K562 (cell line): Measurements from ENCODE around the gene ETS2. TPM values are rescaled to one million over a fixed set of nuclear protein-coding genes. Genes with fewer than 3 reads are reported as not detected.

Experiments
- CBFA2T2 ChIP-seq: fragments of 450-650 bp; conservative IDR thresholded peaks from 2 replicates; pipeline ENCODE4 v1.6.1; 2017; ENCODE audit warnings: mild to moderate bottlenecking
- CBFA2T3 ChIP-seq: fragments of 450-650 bp; IDR thresholded peaks from 2 replicates; pipeline ENCODE4 v1.6.1; 2017
- L3MBTL2 ChIP-seq: fragments of 450-650 bp; IDR thresholded peaks from 2 replicates; pipeline ENCODE4 v1.6.1; 2016; ENCODE audit warnings: mild to moderate bottlenecking, moderate library complexity
- LCOR ChIP-seq: sonication (generic); formaldehyde crosslinking; IDR thresholded peaks from 2 replicates; pipeline ENCODE4 v1.8.0; 2022; ENCODE audit warnings: mild to moderate bottlenecking, missing genetic modification reagents
- MEF2D ChIP-seq: conservative IDR thresholded peaks from 2 replicates; pipeline ENCODE4 v1.6.1; 2016; ENCODE audit warnings: low read depth, missing genetic modification characterization, missing compliant biosample characterization
- NR4A1 ChIP-seq, 2 experiments: fragments of 250-450 bp in 1 of 2; fragments of 450-650 bp in 1 of 2; sonication (Bioruptor Pico) in 1 of 2; IDR thresholded peaks; 2 replicates each; pipeline versions ENCODE4 v1.4.0 to v1.6.1; 2016 to 2020; ENCODE audit warnings: mild to moderate bottlenecking in 2 of 2, missing compliant biosample characterization in 1 of 2, missing genetic modification characterization in 1 of 2, moderate library complexity in 1 of 2
- PTRF ChIP-seq: fragments of 450-650 bp; IDR thresholded peaks from 2 replicates; pipeline ENCODE4 v1.6.1; 2016; ENCODE audit warnings: mild to moderate bottlenecking, missing genetic modification characterization, missing compliant biosample characterization
- RAD51 ChIP-seq: fragments of 450-650 bp; IDR thresholded peaks from 2 replicates; pipeline ENCODE4 v1.7.1; 2016; ENCODE audit warnings: low read depth, mild to moderate bottlenecking, borderline replicate concordance
- RFX1 ChIP-seq: fragments of 450-650 bp; IDR thresholded peaks from 2 replicates; pipeline ENCODE4 v1.6.1; 2016; ENCODE audit warnings: mild to moderate bottlenecking, moderate library complexity
- RFX7 ChIP-seq: fragments of 250-450 bp; sonication (Bioruptor Pico); IDR thresholded peaks from 2 replicates; pipeline ENCODE4 v1.5.1; 2021; ENCODE audit warnings: mild to moderate bottlenecking
- SFPQ ChIP-seq: fragments of 200-400 bp; formaldehyde crosslinking; IDR thresholded peaks from 2 replicates; pipeline ENCODE4 v1.6.1; 2017; ENCODE audit warnings: mild to moderate bottlenecking, low read depth, low read length, moderate library complexity
- TAF15 ChIP-seq: fragments of 200-400 bp; formaldehyde crosslinking; IDR thresholded peaks from 2 replicates; pipeline ENCODE4 v1.6.1; 2017; ENCODE audit warnings: mild to moderate bottlenecking, low read depth, low read length, moderate library complexity
- TCF7 ChIP-seq: sonication (generic); IDR thresholded peaks from 2 replicates; pipeline ENCODE4 v1.6.1; 2016; ENCODE audit warnings: antibody characterized with exemption, borderline replicate concordance
- TFE3 ChIP-seq: fragments of 450-650 bp; formaldehyde crosslinking; IDR thresholded peaks from 2 replicates; pipeline ENCODE4 v1.4.0; 2020; ENCODE audit warnings: mild to moderate bottlenecking, mixed read lengths
- THAP7 ChIP-seq: fragments of 250-450 bp; sonication (Bioruptor Pico); IDR thresholded peaks from 2 replicates; pipeline ENCODE4 v1.5.0; 2021
- TOE1 ChIP-seq, 2 experiments: fragments of 450-650 bp in 1 of 2; sonication (generic) in 1 of 2; formaldehyde crosslinking in 1 of 2; IDR thresholded peaks; 2 replicates each; pipeline versions ENCODE4 v1.7.1 to v1.8.0; 2016 to 2022; ENCODE audit warnings: borderline replicate concordance in 2 of 2, mild to moderate bottlenecking in 2 of 2, antibody characterized with exemption in 1 of 2, inconsistent platforms in 1 of 2, low read depth in 1 of 2, missing genetic modification reagents in 1 of 2, moderate library complexity in 1 of 2
- U2AF2 ChIP-seq: fragments of 200-400 bp; formaldehyde crosslinking; optimal IDR thresholded peaks from 2 replicates; pipeline ENCODE3; 2017; ENCODE audit warnings: low read depth, mild to moderate bottlenecking, low read length
- ZNF609 ChIP-seq: sonication (generic); formaldehyde crosslinking; IDR thresholded peaks from 2 replicates; pipeline ENCODE4 v1.8.1; 2023; ENCODE audit warnings: missing genetic modification reagents, mild to moderate bottlenecking, borderline replicate concordance
- polyA plus RNA-seq, 8 experiments: library from polyadenylated mRNA; depleted of rRNA in 4 of 8; stranded (reverse) in 5 of 8; unstranded in 3 of 8; fragments of >200 nt; fragmentation: Nextera tagmentation in 2 of 8; fragmentation: Illumina TruSeq in 1 of 8; extraction: Ambion mirVana in 2 of 8; extraction: Trizol in 1 of 8; gene quantifications; 2 replicates each; pipeline versions ENCODE4 v1.2.1 to v1.2.3, GENCODE V29; 2011 to 2014; ENCODE audit warnings: inconsistent platforms in 1 of 8, missing spikeins in 1 of 8
- total RNA-seq, 7 experiments: library from RNA; depleted of rRNA in 6 of 7; stranded (reverse); fragments of >200 nt in 6 of 7; fragmentation: Illumina TruSeq in 2 of 7; extraction: Trizol in 2 of 7; gene quantifications; 2 replicates each; pipeline versions ENCODE4 v1.2.1 to v1.2.3, GENCODE V29; 2011 to 2021; ENCODE audit warnings: low replicate concordance in 1 of 7

ETS2 gene
- total and polyA plus RNA-seq, 9 of the 15 experiments (the other 6 are each of a cell fraction or from before 2014, with no cell fraction given), result 1.7 to 24.4 (median 12.2) TPM

- no peak for TF ChIP-seq U2AF2
- TF ChIP-seq MEF2D, result no peak
- TF ChIP-seq LCOR (CRISPR knock-in tag), result no peak
- TF ChIP-seq RAD51, result peak; percentile 84
- TF ChIP-seq PTRF (tag), result no peak
- TF ChIP-seq CBFA2T2, result peak; percentile 40; the same call in 1 of the 2 replicates
- TF ChIP-seq THAP7 (CRISPR knock-in tag), result no peak
- no peak for TF ChIP-seq TAF15
- no peak for TF ChIP-seq CBFA2T3
- no peak for TF ChIP-seq TCF7
- no peak for TF ChIP-seq RFX1
- TF ChIP-seq TOE1 (IDR thresholded peaks at IDR 0.05; ENCODE audit: borderline replicate concordance), result peak; percentile 74
- TF ChIP-seq TOE1 (CRISPR knock-in tag; IDR thresholded peaks at IDR 0.05; ENCODE audit: borderline replicate concordance, low read depth), result no peak
- no peak for TF ChIP-seq RFX7 (CRISPR knock-in tag)
- TF ChIP-seq NR4A1 (CRISPR knock-in tag; IDR thresholded peaks at IDR 0.05), result no peak
- no peak for TF ChIP-seq NR4A1 (tag; IDR thresholded peaks at IDR 0.05)
- no peak for TF ChIP-seq SFPQ
- no peak for TF ChIP-seq L3MBTL2
- no peak for TF ChIP-seq ZNF609 (CRISPR knock-in tag)
- peak; percentile 88 for TF ChIP-seq TFE3
Measured at GRCh38 chr21:38792676-38793459, 12.9 kb upstream of the ETS2 start (continued).
